Muscle of leg (tissue), 11 donors: ENCODE data around the gene ESRRB. TPM values are rescaled to one million over a fixed set of nuclear protein-coding genes. Genes with fewer than 3 reads are reported as not detected.

Experiments used
- DNase-seq: peaks from one replicate; pipeline ENCODE4 v3.0.0; 2013
- H3K27ac ChIP-seq: one replicate; pipeline ENCODE4 v1.5.1; 2013; ENCODE audit warnings: mild to moderate bottlenecking, low read length, control low read depth
- H3K27me3 ChIP-seq: one replicate; pipeline ENCODE4 v1.6.1; 2013; ENCODE audit warnings: low read length; ENCODE audit not compliant: control insufficient read depth, insufficient read depth
- H3K36me3 ChIP-seq: one replicate; pipeline ENCODE4 v1.6.1; 2013; ENCODE audit warnings: low read length; ENCODE audit not compliant: control insufficient read depth, insufficient read depth
- H3K4me1 ChIP-seq: one replicate; pipeline ENCODE4 v1.6.1; 2013; ENCODE audit warnings: low read length; ENCODE audit not compliant: control insufficient read depth, insufficient read depth
- H3K4me3 ChIP-seq: one replicate; pipeline ENCODE4 v1.5.1; 2013; ENCODE audit warnings: low read length, control low read depth
- H3K9me3 ChIP-seq: replicated peaks from 2 replicates; pipeline ENCODE4 v1.6.1; 2013; ENCODE audit warnings: low read depth, low read length; ENCODE audit not compliant: control insufficient read depth
- WGBS: methylation state at CpG from one replicate; pipeline ENCODE4 v1.1.5; 2013; ENCODE audit warnings: missing lambda C conversion rate; ENCODE audit not compliant: insufficient coverage; 5-methylcytosine and 5-hydroxymethylcytosine counted together
- polyA plus RNA-seq, 8 donors: library from polyadenylated mRNA; unstranded; fragments of 120-200 nt; gene quantifications; one replicate each; pipeline versions ENCODE4 v1.2.1 to v1.2.3, GENCODE V29; 2013; ENCODE audit warnings: inconsistent platforms in 1 of 8, low replicate concordance in 1 of 8; ENCODE audit not compliant: insufficient read length in 8 of 8, insufficient read depth in 1 of 8
- total RNA-seq: library from RNA; stranded (reverse); fragments of 120-200 nt; gene quantifications from one replicate; pipeline ENCODE4 v1.2.4, GENCODE V29; 2013

Gene ESRRB
- total and polyA plus RNA-seq, 9 donors: 1.9 to 3.8 (median 3.3) TPM

DNA sequence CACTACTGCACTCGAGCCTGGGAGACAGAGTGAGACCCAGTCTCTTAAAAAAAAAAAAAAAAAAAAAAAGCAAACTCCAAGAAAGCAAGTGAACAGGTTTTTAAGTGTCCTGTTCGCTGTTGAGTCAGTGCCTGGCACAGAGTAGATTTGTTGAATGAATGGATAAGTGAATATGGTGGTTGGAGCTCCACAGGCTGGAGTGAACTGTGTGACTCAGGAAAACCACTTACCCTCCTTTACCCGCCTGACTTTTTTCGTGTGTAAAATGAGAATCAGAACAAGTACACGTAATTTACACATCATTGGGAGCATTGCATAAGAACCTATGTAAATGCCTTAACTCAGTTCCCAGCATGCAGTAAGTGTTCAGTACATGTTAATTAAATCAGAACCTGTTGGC is 24.0 kb upstream of the ESRRB start:
- no peaks in the 10 kb centered on the region for H3K9me3 ChIP-seq
- H3K4me1 ChIP-seq: peaks cover 19% of the 10 kb centered on the region
- H3K27ac ChIP-seq: no peak overlapping the region
- H3K4me3 ChIP-seq: no peak overlapping the region
- peaks cover 37% of the 10 kb centered on the region for H3K27me3 ChIP-seq
- WGBS: no CpG with 5 or more reads among the region's 5 CpGs
- no peak for DNase-seq
- no peaks in the 10 kb centered on the region for H3K36me3 ChIP-seq

DNA sequence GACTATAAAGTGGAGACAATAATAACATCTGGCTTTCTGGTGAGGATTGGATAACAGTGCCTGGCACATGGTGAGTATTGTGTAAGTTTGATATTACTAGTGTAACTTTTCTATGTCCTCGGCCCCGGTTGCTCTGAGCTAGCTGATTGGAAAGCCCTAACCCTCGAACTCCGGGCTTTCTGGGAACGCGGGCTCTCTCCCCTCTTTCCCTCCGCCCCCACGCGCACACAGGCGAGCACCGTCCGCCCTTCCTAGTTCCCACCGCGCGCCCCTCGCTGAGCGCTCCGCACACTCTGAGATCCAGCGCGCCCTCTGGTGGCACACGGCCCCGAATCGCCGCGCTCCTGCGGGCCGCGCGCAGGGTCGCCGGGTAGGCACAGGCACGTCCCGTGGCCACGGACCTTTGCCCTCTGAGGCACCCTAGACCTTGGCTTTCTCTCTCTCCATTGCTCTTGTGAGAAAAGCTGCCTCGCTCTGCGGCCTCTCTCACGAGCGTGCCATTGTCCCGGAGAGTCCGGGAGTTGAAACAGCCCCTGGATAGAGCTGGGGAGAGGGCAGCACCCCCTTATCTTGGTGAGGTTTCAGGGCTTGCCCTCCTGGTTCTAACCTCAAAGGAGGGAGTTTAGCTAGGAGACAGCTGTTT is 23.2 kb upstream of the ESRRB start:
- Histone ChIP-seq H3K4me1 (peaks cover 17% of the 10 kb centered on the region), H3K9me3 (no peaks in the 10 kb centered on the region), H3K27ac (no peak overlapping the region), H3K4me3 (peak overlapping the region; percentile 4), H3K36me3 (no peaks in the 10 kb centered on the region), H3K27me3 (peaks cover 40% of the 10 kb centered on the region)
- WGBS: 0% methylated on average over 34 of the region's 40 CpGs
- peak; percentile 72 for DNase-seq

- Histone ChIP-seq H3K4me1 (peaks cover 10% of the 10 kb centered on the region), H3K9me3 (no peaks in the 10 kb centered on the region), H3K4me3 (no peak overlapping the region), H3K27ac (no peak overlapping the region), H3K27me3 (peaks cover 40% of the 10 kb centered on the region), H3K36me3 (no peaks in the 10 kb centered on the region)
- WGBS: 96% methylated on average over 3 of the region's 4 CpGs
- no peak for DNase-seq
Observed at GRCh38 chr14:76354310-76354709, 21.6 kb upstream of the ESRRB start.

DNA sequence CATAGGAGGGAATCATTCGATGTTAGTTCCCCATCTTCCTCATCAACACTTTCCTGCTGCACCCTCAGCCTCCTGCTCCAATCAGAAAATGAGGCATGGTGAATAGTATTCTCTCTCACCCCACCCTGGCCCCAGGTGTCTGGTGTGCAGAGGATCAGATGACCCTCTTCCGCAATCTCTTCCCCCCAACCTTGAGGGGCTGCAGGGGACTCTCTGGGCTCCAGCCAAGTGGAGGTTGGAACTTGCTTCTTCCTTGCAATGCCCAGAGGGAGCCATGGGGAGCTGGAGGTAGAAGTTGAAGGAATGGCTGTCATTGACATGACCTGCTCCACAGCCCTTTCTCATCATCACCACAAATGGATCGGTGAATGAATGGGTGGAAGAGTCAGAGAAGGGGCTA is 20.2 kb upstream of the ESRRB start:
- no CpG with 5 or more reads among the region's 3 CpGs for WGBS
- DNase-seq: no peak
- Histone ChIP-seq H3K27me3 (peaks cover 36% of the 10 kb centered on the region), H3K9me3 (no peaks in the 10 kb centered on the region), H3K36me3 (no peaks in the 10 kb centered on the region), H3K27ac (no peak overlapping the region), H3K4me3 (no peak overlapping the region), H3K4me1 (peaks cover 9% of the 10 kb centered on the region)

- 78% methylated on average over 6 of the region's 7 CpGs for WGBS
- Histone ChIP-seq H3K9me3 (no peaks in the 10 kb centered on the region), H3K4me1 (peaks cover 3% of the 10 kb centered on the region), H3K27me3 (peaks cover 48% of the 10 kb centered on the region), H3K27ac (no peak overlapping the region), H3K4me3 (no peak overlapping the region), H3K36me3 (no peaks in the 10 kb centered on the region)
- DNase-seq: no peak
Observed at GRCh38 chr14:76371066-76371465, 4.9 kb upstream of the ESRRB start.

- peaks cover 18% of the 10 kb centered on the region for H3K4me1 ChIP-seq
- no peak overlapping the region for H3K27ac ChIP-seq
- H3K36me3 ChIP-seq: no peaks in the 10 kb centered on the region
- H3K27me3 ChIP-seq: peaks cover 66% of the 10 kb centered on the region
- WGBS: 29% methylated on average over 3 of the region's 3 CpGs
- H3K9me3 ChIP-seq: no peaks in the 10 kb centered on the region
- H3K4me3 ChIP-seq: no peak overlapping the region
- no peak for DNase-seq
Observed at GRCh38 chr14:76373456-76373855, 2.5 kb upstream of the ESRRB start.

DNA sequence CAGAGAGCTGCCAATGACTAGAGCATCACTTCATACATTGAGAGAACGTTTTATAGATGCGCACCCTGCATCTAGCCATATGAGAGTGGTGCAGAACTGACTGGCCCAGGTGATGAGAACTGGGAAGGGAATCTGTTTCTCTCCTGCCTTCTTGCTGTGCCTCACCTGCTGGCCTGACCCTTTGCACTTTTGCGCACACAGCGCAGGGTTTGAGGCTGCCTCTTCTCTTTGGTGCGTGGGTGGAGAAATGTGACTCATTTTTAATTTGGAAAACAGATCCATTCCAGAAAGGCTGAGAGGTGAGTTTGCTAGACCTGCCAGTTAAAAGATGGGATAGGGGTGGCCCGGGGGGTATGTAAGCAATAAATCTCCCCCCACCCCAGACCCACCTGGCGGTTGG is 453 bp upstream of the ESRRB start:
- no peaks in the 10 kb centered on the region for H3K9me3 ChIP-seq
- DNase-seq: no peak
- no peaks in the 10 kb centered on the region for H3K36me3 ChIP-seq
- peaks cover 18% of the 10 kb centered on the region for H3K4me1 ChIP-seq
- WGBS: 20% methylated on average over 2 of the region's 7 CpGs
- H3K27me3 ChIP-seq: peaks cover 86% of the 10 kb centered on the region
- no peak overlapping the region for H3K4me3 ChIP-seq
- H3K27ac ChIP-seq: no peak overlapping the region

DNA sequence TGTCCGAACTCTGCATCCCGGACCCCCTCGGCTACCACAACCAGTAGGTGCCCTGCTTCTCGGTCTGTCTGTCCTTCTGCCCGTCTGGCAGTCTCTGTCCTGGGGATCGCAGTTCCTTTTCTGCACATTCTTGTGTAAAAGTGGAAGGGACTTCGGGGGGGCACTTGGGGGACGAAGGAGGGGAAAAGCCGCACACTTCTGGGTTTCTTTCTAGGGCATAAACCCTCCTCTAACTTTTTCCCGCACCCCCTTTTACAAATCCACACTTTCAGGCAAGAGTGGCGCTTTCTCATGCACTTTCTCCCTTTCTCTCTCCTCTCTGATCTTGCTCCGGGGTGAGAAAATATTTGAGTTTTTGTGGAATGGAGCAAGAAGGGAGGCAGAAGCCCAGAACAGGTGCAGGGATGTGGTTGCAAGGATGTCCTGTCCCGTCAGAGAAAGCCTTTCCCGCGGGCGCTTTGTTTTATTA is 506 bp downstream of the ESRRB start:
- no peaks in the 10 kb centered on the region for H3K9me3 ChIP-seq
- 0% methylated on average over 5 of the region's 16 CpGs for WGBS
- no peak overlapping the region for H3K4me3 ChIP-seq

DNA sequence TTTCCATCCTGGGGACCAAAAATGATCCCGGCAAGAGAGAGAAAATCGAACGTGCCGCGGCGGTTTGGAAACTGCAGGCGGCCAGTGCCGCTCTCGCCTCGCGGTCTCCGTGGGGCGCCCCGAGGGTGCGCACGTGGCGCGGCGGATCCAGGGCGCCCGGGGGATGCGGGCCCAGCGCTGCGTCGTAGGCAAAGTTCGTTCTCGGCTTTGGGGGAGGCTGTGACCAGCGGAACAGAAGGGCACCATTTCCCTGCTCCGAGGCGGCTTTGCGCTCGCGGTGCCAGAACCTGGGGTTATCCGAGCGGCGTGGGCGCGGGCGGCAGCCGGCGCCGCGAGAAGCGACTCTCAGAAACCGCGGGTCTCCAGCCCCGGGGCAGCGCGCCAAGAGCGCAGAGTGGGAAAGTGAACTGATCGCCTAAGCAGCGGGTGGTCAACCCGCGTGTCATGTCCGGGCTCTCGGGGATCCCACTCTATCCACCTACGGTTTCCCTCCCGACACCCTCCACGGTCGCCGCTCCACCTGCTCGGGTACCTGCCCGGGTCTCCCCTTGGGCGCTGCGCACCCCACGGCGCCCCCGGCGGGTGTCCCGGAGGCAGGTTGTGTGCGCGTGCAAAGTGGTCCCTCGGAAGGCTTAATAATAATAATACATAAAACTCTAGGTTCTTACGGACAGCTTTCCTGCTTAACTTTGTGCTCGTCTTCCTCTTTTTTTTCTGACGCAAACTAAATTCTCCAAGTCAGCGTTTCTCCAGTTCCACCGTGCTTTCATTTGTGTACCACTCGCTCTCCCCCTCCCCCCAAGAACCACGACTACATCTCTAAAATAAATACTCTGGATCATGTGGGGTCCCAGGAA is 1.2 kb downstream of the ESRRB start:
- Histone ChIP-seq H3K4me1 (peaks cover 18% of the 10 kb centered on the region), H3K36me3 (no peaks in the 10 kb centered on the region), H3K27ac (no peak overlapping the region), H3K27me3 (peaks cover 92% of the 10 kb centered on the region), H3K9me3 (no peaks in the 10 kb centered on the region), H3K4me3 (no peak overlapping the region)
- peak; percentile 23 for DNase-seq
- 1% methylated on average over 80 of the region's 80 CpGs for WGBS

More for the DNA sequence above, 506 bp downstream of the ESRRB start:
- Histone ChIP-seq H3K27ac (no peak overlapping the region), H3K27me3 (peaks cover 92% of the 10 kb centered on the region), H3K4me1 (peaks cover 18% of the 10 kb centered on the region), H3K36me3 (no peaks in the 10 kb centered on the region)
- DNase-seq: no peak

- WGBS: 80% methylated on average over 1 of the region's 5 CpGs
- Histone ChIP-seq H3K9me3 (no peaks in the 10 kb centered on the region), H3K36me3 (no peaks in the 10 kb centered on the region), H3K4me3 (no peak overlapping the region), H3K27me3 (peaks cover 94% of the 10 kb centered on the region), H3K27ac (no peak overlapping the region), H3K4me1 (peaks cover 18% of the 10 kb centered on the region)
- DNase-seq: no peak
Observed at GRCh38 chr14:76377735-76378074, 1.8 kb downstream of the ESRRB start.
